CD14-positive monocyte (primary cell): ENCODE results near the gene GGT1. TPM values are rescaled to one million over a fixed set of nuclear protein-coding genes. Genes with fewer than 3 reads are reported as not detected.

ENCODE experiments used
- DNase-seq, 3 donors: peaks; one replicate each; pipeline ENCODE4 v3.0.0-alpha.2; 2011 to 2022
- H2AFZ ChIP-seq: 2 replicates; pipeline ENCODE4 v1.6.0; 2012; ENCODE audit warnings: mild to moderate bottlenecking, low read depth, low read length, inconsistent platforms; ENCODE audit not compliant: insufficient read depth, poor library complexity, severe bottlenecking
- H3K27ac ChIP-seq, 2 donors: 1 replicate in 1 of 2; 2 replicates in 1 of 2; pipeline ENCODE4 v1.5.1; 2012 to 2013; ENCODE audit warnings: low read length in 2 of 2, control low read depth in 1 of 2, inconsistent platforms in 1 of 2, low read depth in 1 of 2, mild to moderate bottlenecking in 1 of 2
- H3K27me3 ChIP-seq, 2 donors: one replicate each; pipeline versions ENCODE4 v1.6.0 to v1.6.1; 2011 to 2013; ENCODE audit warnings: low read length in 2 of 2; ENCODE audit not compliant: control insufficient read depth in 2 of 2, insufficient read depth in 2 of 2
- H3K36me3 ChIP-seq, 2 donors: replicated peaks in 1 of 2; 1 replicate in 1 of 2; 2 replicates in 1 of 2; pipeline versions ENCODE4 v1.5.1 to v1.6.1; 2012 to 2013; ENCODE audit warnings: low read length in 2 of 2, control low read depth in 1 of 2, inconsistent platforms in 1 of 2, mild to moderate bottlenecking in 1 of 2; ENCODE audit not compliant: insufficient read depth in 2 of 2, control insufficient read depth in 1 of 2
- H3K4me1 ChIP-seq, 2 donors: 1 replicate in 1 of 2; 2 replicates in 1 of 2; pipeline versions ENCODE4 v1.5.1 to v1.6.1; 2012 to 2013; ENCODE audit warnings: low read length in 2 of 2, control low read depth in 1 of 2, inconsistent platforms in 1 of 2, mild to moderate bottlenecking in 1 of 2, moderate library complexity in 1 of 2; ENCODE audit not compliant: insufficient read depth in 2 of 2, control insufficient read depth in 1 of 2
- H3K4me2 ChIP-seq: replicated peaks from 2 replicates; pipeline ENCODE3; 2012; ENCODE audit warnings: low read length, moderate library complexity, mild to moderate bottlenecking; ENCODE audit not compliant: poor library complexity, severe bottlenecking; ENCODE audit errors: extremely low read depth
- H3K4me3 ChIP-seq, 3 experiments: fragments of 200-600 bp in 1 of 3; sonication (generic) in 1 of 3; replicated peaks in 1 of 3; 1 replicate in 2 of 3; 2 replicates in 1 of 3; pipeline ENCODE4 v1.5.1; 2011 to 2013; ENCODE audit warnings: low read length in 3 of 3, mild to moderate bottlenecking in 3 of 3, control low read depth in 2 of 3, low read depth in 2 of 3, inconsistent platforms in 1 of 3, moderate library complexity in 1 of 3
- H3K79me2 ChIP-seq: 2 replicates; pipeline ENCODE4 v1.6.0; 2012; ENCODE audit warnings: mild to moderate bottlenecking, control low read depth, inconsistent platforms, low read length, moderate library complexity; ENCODE audit not compliant: insufficient read depth
- H3K9ac ChIP-seq: 2 replicates; pipeline ENCODE4 v1.6.0; 2017; ENCODE audit warnings: low read length, mild to moderate bottlenecking; ENCODE audit not compliant: insufficient read depth, poor library complexity, severe bottlenecking
- H3K9me3 ChIP-seq, 2 donors: replicated peaks in 1 of 2; 1 replicate in 1 of 2; 2 replicates in 1 of 2; pipeline versions ENCODE4 v1.5.1 to v1.6.1; 2012 to 2013; ENCODE audit warnings: low read length in 2 of 2, control low read depth in 1 of 2; ENCODE audit not compliant: control insufficient read depth in 1 of 2, insufficient read depth in 1 of 2
- H4K20me1 ChIP-seq: 2 replicates; pipeline ENCODE4 v1.6.0; 2012; ENCODE audit warnings: mild to moderate bottlenecking, low read length, control low read depth, moderate library complexity; ENCODE audit not compliant: insufficient read depth
- H3K27ac Mint-ChIP-seq, 7 donors: one replicate each; pipeline ENCODE4 v1.8.0; 2020; ENCODE audit warnings: mild to moderate bottlenecking in 7 of 7, mixed read lengths in 7 of 7, moderate library complexity in 6 of 7, inconsistent platforms in 2 of 7
- H3K27me3 Mint-ChIP-seq, 3 donors: one replicate each; pipeline ENCODE4 v1.8.0; 2021 to 2022; ENCODE audit warnings: low read depth in 3 of 3, mild to moderate bottlenecking in 3 of 3, mixed read lengths in 3 of 3, moderate library complexity in 3 of 3, inconsistent platforms in 1 of 3
- H3K36me3 Mint-ChIP-seq, 2 donors: one replicate each; pipeline ENCODE4 v1.8.0; 2020; ENCODE audit warnings: mixed read lengths in 2 of 2, inconsistent platforms in 1 of 2, mild to moderate bottlenecking in 1 of 2
- H3K4me1 Mint-ChIP-seq: one replicate; pipeline ENCODE4 v1.8.0; 2020; ENCODE audit warnings: mild to moderate bottlenecking, mixed read lengths
- H3K4me3 Mint-ChIP-seq, 2 donors: one replicate each; pipeline ENCODE4 v1.8.0; 2020; ENCODE audit warnings: mild to moderate bottlenecking in 2 of 2, mixed read lengths in 2 of 2, moderate library complexity in 1 of 2
- H3K9me3 Mint-ChIP-seq, 7 donors: one replicate each; pipeline ENCODE4 v1.8.0; 2020 to 2022; ENCODE audit warnings: mixed read lengths in 7 of 7, mild to moderate bottlenecking in 6 of 7, moderate library complexity in 6 of 7, inconsistent platforms in 2 of 7
- CTCF ChIP-seq: fragments of 200-600 bp; IDR thresholded peaks from one replicate; pipeline ENCODE4 v1.8.0; 2022; ENCODE audit warnings: antibody characterized with exemption, mild to moderate bottlenecking
- WGBS: methylation state at CpG from one replicate; pipeline ENCODE4 v1.1.5; 2013; ENCODE audit warnings: missing lambda C conversion rate; ENCODE audit not compliant: insufficient coverage; 5-methylcytosine and 5-hydroxymethylcytosine counted together
- intact Hi-C, 2 donors: fragments of 100-400 bp; cut with micrococcal nuclease; formaldehyde crosslinking; loops; one replicate each; pipeline versions ENCODE4 v1.15.0 to v1.15.1; 2023
- polyA plus RNA-seq, 3 donors: library from polyadenylated mRNA; depleted of rRNA in 1 of 3; unstranded in 2 of 3; stranded (reverse) in 1 of 3; fragments of 300-500 nt in 2 of 3; fragments of >200 nt in 1 of 3; fragmentation: Illumina TruSeq in 2 of 3; gene quantifications; 1 replicate in 2 of 3; 2 replicates in 1 of 3; pipeline ENCODE4 v1.2.3, GENCODE V29; 2012 to 2021

Gene GGT1
- polyA plus RNA-seq, 3 donors, result 16.0 to 26.5 (median 25.5) TPM

- WGBS, result 100% methylated on average over 1 of the region's 5 CpGs
- H2AFZ ChIP-seq, result no peak overlapping the region
- Mint-ChIP-seq H3K27ac (no peak overlapping the region), H3K27me3 (peaks cover 0 to 2% (median 1%) of the 10 kb centered on the region in 3 donors), H3K4me1 (peaks cover 3% of the 10 kb centered on the region), H3K9me3 (no peaks in the 10 kb centered on the region), H3K4me3 (no peak overlapping the region), H3K36me3 (no peaks in the 10 kb centered on the region)
- H3K4me1 ChIP-seq, result no peaks in the 10 kb centered on the region
- no peaks in the 10 kb centered on the region for H3K79me2 ChIP-seq
- TF ChIP-seq CTCF, result no peak
- no peaks in the 10 kb centered on the region for H3K9me3 ChIP-seq
- H3K9ac ChIP-seq, result no peak overlapping the region
- intact Hi-C loops, result no loop called here
- H3K27ac ChIP-seq, result no peak overlapping the region
- DNase-seq, result no peak
- H3K36me3 ChIP-seq, result no peaks in the 10 kb centered on the region
- no peaks in the 10 kb centered on the region for H3K27me3 ChIP-seq
- H3K4me3 ChIP-seq, result no peak overlapping the region
- no peaks in the 10 kb centered on the region for H4K20me1 ChIP-seq
- no peak overlapping the region for H3K4me2 ChIP-seq
Measured at GRCh38 chr22:24584166-24584790, 18.7 kb upstream of the GGT1 start.

GRCh38 chr22:24584871-24585411, 18.1 kb upstream of the GGT1 start:
- Histone ChIP-seq H3K4me3 (no peak overlapping the region), H3K36me3 (no peaks in the 10 kb centered on the region), H3K4me1 (no peaks in the 10 kb centered on the region), H3K4me2 (no peak overlapping the region), H3K27me3 (no peaks in the 10 kb centered on the region), H2AFZ (no peak overlapping the region), H3K79me2 (no peaks in the 10 kb centered on the region), H3K27ac (no peak overlapping the region), H3K9ac (no peak overlapping the region), H3K9me3 (no peaks in the 10 kb centered on the region), H4K20me1 (no peaks in the 10 kb centered on the region)
- 93% methylated on average over 6 of the region's 10 CpGs for WGBS
- Mint-ChIP-seq H3K27ac (no peak overlapping the region), H3K9me3 (no peaks in the 10 kb centered on the region), H3K36me3 (no peaks in the 10 kb centered on the region), H3K4me1 (peaks cover 3% of the 10 kb centered on the region), H3K4me3 (no peak overlapping the region), H3K27me3 (peaks cover under 1 to 2% (median 1%) of the 10 kb centered on the region in 3 donors)
- TF ChIP-seq CTCF, result no peak
- intact Hi-C loops, result no loop called here
- DNase-seq, result no peak
